Fibroblast of lung (primary cell): ENCODE results near the gene MCTP2. TPM values are rescaled to one million over a fixed set of nuclear protein-coding genes. Genes with fewer than 3 reads are reported as not detected.
A peak's percentile ranks its signal among the peaks of the same experiment; 100 is the strongest.

Source experiments
- DNase-seq, 2 donors: peaks; one replicate each; pipeline versions ENCODE4 v3.0.0 to v3.0.0-alpha.2; 2010; ENCODE audit warnings: low read depth in 2 of 2
- H2AFZ ChIP-seq: 2 replicates; pipeline ENCODE4 v1.5.1; 2012; ENCODE audit warnings: low read length, control low read depth, inconsistent platforms
- H3K27ac ChIP-seq: 2 replicates; pipeline ENCODE4 v1.5.1; 2011; ENCODE audit warnings: low read length, control low read depth; ENCODE audit not compliant: insufficient read depth
- H3K27me3 ChIP-seq: 2 replicates; pipeline ENCODE4 v1.5.1; 2011; ENCODE audit warnings: mild to moderate bottlenecking, low read length; ENCODE audit not compliant: control insufficient read depth, insufficient read depth
- H3K36me3 ChIP-seq: 2 replicates; pipeline ENCODE4 v1.5.1; 2011; ENCODE audit warnings: low read length; ENCODE audit not compliant: control insufficient read depth, insufficient read depth
- H3K4me1 ChIP-seq: 2 replicates; pipeline ENCODE4 v1.5.1; 2011; ENCODE audit warnings: low read length; ENCODE audit not compliant: control insufficient read depth, insufficient read depth; ENCODE audit errors: extremely low read depth
- H3K4me2 ChIP-seq: 2 replicates; pipeline ENCODE4 v1.5.1; 2011; ENCODE audit warnings: low read length, control low read depth; ENCODE audit not compliant: insufficient read depth; ENCODE audit errors: extremely low read depth
- H3K4me3 ChIP-seq, 4 experiments: fragments of 200-600 bp in 1 of 4; sonication (generic) in 1 of 4; replicated peaks in 1 of 4; 2 replicates each; pipeline ENCODE4 v1.5.1; 2011 to 2016; ENCODE audit warnings: low read length in 4 of 4, low read depth in 3 of 4, mild to moderate bottlenecking in 3 of 4, control low read depth in 2 of 4, inconsistent platforms in 1 of 4, mixed read lengths in 1 of 4; ENCODE audit not compliant: insufficient read depth in 1 of 4; ENCODE audit errors: control extremely low read depth in 1 of 4
- H3K79me2 ChIP-seq: 2 replicates; pipeline ENCODE4 v1.5.1; 2012; ENCODE audit warnings: mild to moderate bottlenecking, low read length, inconsistent platforms; ENCODE audit not compliant: control insufficient read depth, insufficient read depth
- H3K9ac ChIP-seq: 2 replicates; pipeline ENCODE4 v1.5.1; 2011; ENCODE audit warnings: mild to moderate bottlenecking, low read length, control low read depth; ENCODE audit not compliant: insufficient read depth
- H3K9me3 ChIP-seq: 2 replicates; pipeline ENCODE4 v1.5.1; 2012; ENCODE audit warnings: low read depth, low read length; ENCODE audit not compliant: control insufficient read depth, insufficient read depth
- H4K20me1 ChIP-seq: 2 replicates; pipeline ENCODE4 v1.5.1; 2011; ENCODE audit warnings: low read length; ENCODE audit not compliant: control insufficient read depth, insufficient read depth; ENCODE audit errors: extremely low read depth
- CTCF ChIP-seq, 2 donors: IDR thresholded peaks in 1 of 2; conservative IDR thresholded peaks in 1 of 2; 1 replicate in 1 of 2; 2 replicates in 1 of 2; pipeline ENCODE4 v1.5.1; 2011 to 2012; ENCODE audit warnings: low read length in 2 of 2, control low read depth in 1 of 2, inconsistent platforms in 1 of 2, low read depth in 1 of 2, mild to moderate bottlenecking in 1 of 2
- EZH2 ChIP-seq: IDR thresholded peaks from 2 replicates; pipeline ENCODE4 v1.5.1; 2012; ENCODE audit warnings: low read length, control low read depth, mild to moderate bottlenecking; ENCODE audit errors: missing control alignments
- polyA plus RNA-seq, 2 donors: library from polyadenylated mRNA; depleted of rRNA in 1 of 2; stranded (reverse) in 1 of 2; unstranded in 1 of 2; fragments of >200 nt; gene quantifications; 2 replicates each; pipeline ENCODE4 v1.2.1, GENCODE V29; 2011 to 2012; ENCODE audit warnings: missing spikeins in 1 of 2
- total RNA-seq: library from RNA; depleted of rRNA; stranded (reverse); fragments of >200 nt; gene quantifications from 2 replicates; pipeline ENCODE4 v1.2.1, GENCODE V29; 2014

The MCTP2 gene
- total and polyA plus RNA-seq, 2 donors (not counting 1 experiment from before 2014, with no cell fraction given) = 3.6 to 14.5 TPM

GRCh38 chr15:94411285-94411684, 179.9 kb downstream of the MCTP2 start:
- Histone ChIP-seq H3K4me3 (no peak overlapping the region), H3K4me2 (no peak overlapping the region), H3K79me2 (no peaks in the 10 kb centered on the region), H2AFZ (no peak overlapping the region), H3K27ac (no peak overlapping the region), H3K4me1 (no peaks in the 10 kb centered on the region), H3K27me3 (no peaks in the 10 kb centered on the region), H4K20me1 (no peaks in the 10 kb centered on the region), H3K9me3 (no peaks in the 10 kb centered on the region), H3K36me3 (no peaks in the 10 kb centered on the region), H3K9ac (no peak overlapping the region)
- TF ChIP-seq CTCF (conservative IDR thresholded peaks at IDR 0.05 in 1 of 2, IDR thresholded peaks at IDR 0.05 in 1 of 2; ENCODE audit: low read depth in 1 of 2, low read length in 2 of 2) (no peak), EZH2 (no peak)
- DNase-seq = no peak

GRCh38 chr15:94411846-94412245, 180.5 kb downstream of the MCTP2 start:
- Histone ChIP-seq H3K4me2 (no peak overlapping the region), H3K9me3 (no peaks in the 10 kb centered on the region), H3K27ac (no peak overlapping the region), H3K27me3 (no peaks in the 10 kb centered on the region), H3K4me1 (no peaks in the 10 kb centered on the region), H3K9ac (no peak overlapping the region), H3K79me2 (no peaks in the 10 kb centered on the region), H2AFZ (no peak overlapping the region), H4K20me1 (no peaks in the 10 kb centered on the region), H3K36me3 (no peaks in the 10 kb centered on the region), H3K4me3 (no peak overlapping the region)
- no peak for DNase-seq
- TF ChIP-seq CTCF (conservative IDR thresholded peaks at IDR 0.05 in 1 of 2, IDR thresholded peaks at IDR 0.05 in 1 of 2; ENCODE audit: low read depth in 1 of 2, low read length in 2 of 2) (no peak), EZH2 (no peak)

- Histone ChIP-seq H3K79me2 (no peaks in the 10 kb centered on the region), H3K9ac (no peak overlapping the region), H3K36me3 (no peaks in the 10 kb centered on the region), H3K4me2 (no peak overlapping the region), H3K27me3 (no peaks in the 10 kb centered on the region), H3K4me1 (no peaks in the 10 kb centered on the region), H3K4me3 (no peak overlapping the region), H3K9me3 (no peaks in the 10 kb centered on the region), H2AFZ (no peak overlapping the region), H4K20me1 (no peaks in the 10 kb centered on the region), H3K27ac (no peak overlapping the region)
- TF ChIP-seq CTCF (conservative IDR thresholded peaks at IDR 0.05 in 1 of 2, IDR thresholded peaks at IDR 0.05 in 1 of 2; ENCODE audit: low read depth in 1 of 2, low read length in 2 of 2) (peak in 1 of 2 donors; percentile 47), EZH2 (no peak)
- DNase-seq = peak; percentile 4 to 67
Measured at GRCh38 chr15:94412979-94413746, 181.8 kb downstream of the MCTP2 start.
